Measurements from ENCODE around the gene ZNF785. TPM values are rescaled to one million over a fixed set of nuclear protein-coding genes. Genes with fewer than 3 reads are reported as not detected.

ZNF785 gene
- total and polyA plus RNA-seq, 2 of the 13 experiments (the other 11 are each of a cell fraction or from before 2014, with no cell fraction given) = 0.01 TPM; not detected in 1

- no peak for TF ChIP-seq LBX2 (CRISPR knock-in tag; IDR thresholded peaks at IDR 0.05; ENCODE audit: borderline replicate concordance)
- TF ChIP-seq RAD51 (IDR thresholded peaks at IDR 0.05; ENCODE audit: borderline replicate concordance) = no peak
- no peak for TF ChIP-seq ZNF629 (CRISPR knock-in tag; conservative IDR thresholded peaks at IDR 0.05)
- peak; percentile 25; the same call in 1 of the 2 replicates for TF ChIP-seq PCBP1 (IDR thresholded peaks at IDR 0.05; ENCODE audit: borderline replicate concordance, low read depth, low read length)
- no peak; the same call in 1 of the 2 replicates for TF ChIP-seq ZNF816 (CRISPR knock-in tag; IDR thresholded peaks at IDR 0.05; ENCODE audit: borderline replicate concordance)
- peak; percentile 80 to 90 for TF ChIP-seq POLR2A (IDR thresholded peaks at IDR 0.05; ENCODE audit: insufficient read depth in 1 of 2, low read depth in 2 of 2, low read length in 2 of 2)
- no peak; the same call in none of the 2 replicates for TF ChIP-seq BCL3 (CRISPR knock-in tag; IDR thresholded peaks at IDR 0.05)
- TF ChIP-seq, protein P1, sequence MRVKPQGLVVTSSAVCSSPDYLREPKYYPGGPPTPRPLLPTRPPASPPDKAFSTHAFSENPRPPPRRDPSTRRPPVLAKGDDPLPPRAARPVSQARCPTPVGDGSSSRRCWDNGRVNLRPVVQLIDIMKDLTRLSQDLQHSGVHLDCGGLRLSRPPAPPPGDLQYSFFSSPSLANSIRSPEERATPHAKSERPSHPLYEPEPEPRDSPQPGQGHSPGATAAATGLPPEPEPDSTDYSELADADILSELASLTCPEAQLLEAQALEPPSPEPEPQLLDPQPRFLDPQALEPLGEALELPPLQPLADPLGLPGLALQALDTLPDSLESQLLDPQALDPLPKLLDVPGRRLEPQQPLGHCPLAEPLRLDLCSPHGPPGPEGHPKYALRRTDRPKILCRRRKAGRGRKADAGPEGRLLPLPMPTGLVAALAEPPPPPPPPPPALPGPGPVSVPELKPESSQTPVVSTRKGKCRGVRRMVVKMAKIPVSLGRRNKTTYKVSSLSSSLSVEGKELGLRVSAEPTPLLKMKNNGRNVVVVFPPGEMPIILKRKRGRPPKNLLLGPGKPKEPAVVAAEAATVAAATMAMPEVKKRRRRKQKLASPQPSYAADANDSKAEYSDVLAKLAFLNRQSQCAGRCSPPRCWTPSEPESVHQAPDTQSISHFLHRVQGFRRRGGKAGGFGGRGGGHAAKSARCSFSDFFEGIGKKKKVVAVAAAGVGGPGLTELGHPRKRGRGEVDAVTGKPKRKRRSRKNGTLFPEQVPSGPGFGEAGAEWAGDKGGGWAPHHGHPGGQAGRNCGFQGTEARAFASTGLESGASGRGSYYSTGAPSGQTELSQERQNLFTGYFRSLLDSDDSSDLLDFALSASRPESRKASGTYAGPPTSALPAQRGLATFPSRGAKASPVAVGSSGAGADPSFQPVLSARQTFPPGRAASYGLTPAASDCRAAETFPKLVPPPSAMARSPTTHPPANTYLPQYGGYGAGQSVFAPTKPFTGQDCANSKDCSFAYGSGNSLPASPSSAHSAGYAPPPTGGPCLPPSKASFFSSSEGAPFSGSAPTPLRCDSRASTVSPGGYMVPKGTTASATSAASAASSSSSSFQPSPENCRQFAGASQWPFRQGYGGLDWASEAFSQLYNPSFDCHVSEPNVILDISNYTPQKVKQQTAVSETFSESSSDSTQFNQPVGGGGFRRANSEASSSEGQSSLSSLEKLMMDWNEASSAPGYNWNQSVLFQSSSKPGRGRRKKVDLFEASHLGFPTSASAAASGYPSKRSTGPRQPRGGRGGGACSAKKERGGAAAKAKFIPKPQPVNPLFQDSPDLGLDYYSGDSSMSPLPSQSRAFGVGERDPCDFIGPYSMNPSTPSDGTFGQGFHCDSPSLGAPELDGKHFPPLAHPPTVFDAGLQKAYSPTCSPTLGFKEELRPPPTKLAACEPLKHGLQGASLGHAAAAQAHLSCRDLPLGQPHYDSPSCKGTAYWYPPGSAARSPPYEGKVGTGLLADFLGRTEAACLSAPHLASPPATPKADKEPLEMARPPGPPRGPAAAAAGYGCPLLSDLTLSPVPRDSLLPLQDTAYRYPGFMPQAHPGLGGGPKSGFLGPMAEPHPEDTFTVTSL (CRISPR knock-in tag; IDR thresholded peaks at IDR 0.05; ENCODE audit: borderline replicate concordance) = peak; percentile 53; the same call in 1 of the 2 replicates
- peak; percentile 91 for TF ChIP-seq NCOA1 (CRISPR knock-in tag; IDR thresholded peaks at IDR 0.05)
- peak; percentile 61 for TF ChIP-seq ZEB1 (IDR thresholded peaks at IDR 0.05; ENCODE audit: insufficient replicate concordance, low read depth)
- peak; percentile 93 for TF ChIP-seq POLR2AphosphoS5 (IDR thresholded peaks at IDR 0.05; ENCODE audit: low read depth, low read length)
- TF ChIP-seq ZKSCAN8 (CRISPR knock-in tag; IDR thresholded peaks at IDR 0.05; ENCODE audit: borderline replicate concordance) = peak; percentile 16; the same call in 1 of the 2 replicates
- TF ChIP-seq ELF4 (CRISPR knock-in tag; IDR thresholded peaks at IDR 0.05; ENCODE audit: borderline replicate concordance) = no peak
- TF ChIP-seq ZNF660 (CRISPR knock-in tag; IDR thresholded peaks at IDR 0.05; ENCODE audit: borderline replicate concordance, low read depth) = 0 out of 2 replicates have a peak, but pooled peaks have one; percentile 71
- TF ChIP-seq, protein P2, sequence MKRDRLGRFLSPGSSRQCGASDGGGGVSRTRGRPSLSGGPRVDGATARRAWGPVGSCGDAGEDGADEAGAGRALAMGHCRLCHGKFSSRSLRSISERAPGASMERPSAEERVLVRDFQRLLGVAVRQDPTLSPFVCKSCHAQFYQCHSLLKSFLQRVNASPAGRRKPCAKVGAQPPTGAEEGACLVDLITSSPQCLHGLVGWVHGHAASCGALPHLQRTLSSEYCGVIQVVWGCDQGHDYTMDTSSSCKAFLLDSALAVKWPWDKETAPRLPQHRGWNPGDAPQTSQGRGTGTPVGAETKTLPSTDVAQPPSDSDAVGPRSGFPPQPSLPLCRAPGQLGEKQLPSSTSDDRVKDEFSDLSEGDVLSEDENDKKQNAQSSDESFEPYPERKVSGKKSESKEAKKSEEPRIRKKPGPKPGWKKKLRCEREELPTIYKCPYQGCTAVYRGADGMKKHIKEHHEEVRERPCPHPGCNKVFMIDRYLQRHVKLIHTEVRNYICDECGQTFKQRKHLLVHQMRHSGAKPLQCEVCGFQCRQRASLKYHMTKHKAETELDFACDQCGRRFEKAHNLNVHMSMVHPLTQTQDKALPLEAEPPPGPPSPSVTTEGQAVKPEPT (CRISPR knock-in tag; IDR thresholded peaks at IDR 0.05; ENCODE audit: low read depth) = no peak
- TF ChIP-seq MLLT10 (CRISPR knock-in tag; IDR thresholded peaks at IDR 0.05) = no peak
Observed at GRCh38 chr16:30557957-30558788, 27.3 kb downstream of the ZNF785 start, which contains the start of gene ZNF764 (continued).
